Islet precursor cell (in vitro differentiated cells): ENCODE measurements around the gene IFIT1.
"Not testable (repeated sequence)": the region's sequence is repeated elsewhere in the genome, so short reads cannot be mapped to it uniquely, and the experiment has no call there.

ENCODE experiments used
- DNase-seq: peaks from one replicate; pipeline ENCODE4 v3.0.0-alpha.2; 2018

The IFIT1 gene, protein sequence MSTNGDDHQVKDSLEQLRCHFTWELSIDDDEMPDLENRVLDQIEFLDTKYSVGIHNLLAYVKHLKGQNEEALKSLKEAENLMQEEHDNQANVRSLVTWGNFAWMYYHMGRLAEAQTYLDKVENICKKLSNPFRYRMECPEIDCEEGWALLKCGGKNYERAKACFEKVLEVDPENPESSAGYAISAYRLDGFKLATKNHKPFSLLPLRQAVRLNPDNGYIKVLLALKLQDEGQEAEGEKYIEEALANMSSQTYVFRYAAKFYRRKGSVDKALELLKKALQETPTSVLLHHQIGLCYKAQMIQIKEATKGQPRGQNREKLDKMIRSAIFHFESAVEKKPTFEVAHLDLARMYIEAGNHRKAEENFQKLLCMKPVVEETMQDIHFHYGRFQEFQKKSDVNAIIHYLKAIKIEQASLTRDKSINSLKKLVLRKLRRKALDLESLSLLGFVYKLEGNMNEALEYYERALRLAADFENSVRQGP

GRCh38 chr10:89391907-89392756 lies at the start of gene IFIT1:
IFIT1 (plus strand) TSS chr10:89392623; CDS start chr10:89392713, 90 bp downstream.
- DNase-seq, result no peak

DNA sequence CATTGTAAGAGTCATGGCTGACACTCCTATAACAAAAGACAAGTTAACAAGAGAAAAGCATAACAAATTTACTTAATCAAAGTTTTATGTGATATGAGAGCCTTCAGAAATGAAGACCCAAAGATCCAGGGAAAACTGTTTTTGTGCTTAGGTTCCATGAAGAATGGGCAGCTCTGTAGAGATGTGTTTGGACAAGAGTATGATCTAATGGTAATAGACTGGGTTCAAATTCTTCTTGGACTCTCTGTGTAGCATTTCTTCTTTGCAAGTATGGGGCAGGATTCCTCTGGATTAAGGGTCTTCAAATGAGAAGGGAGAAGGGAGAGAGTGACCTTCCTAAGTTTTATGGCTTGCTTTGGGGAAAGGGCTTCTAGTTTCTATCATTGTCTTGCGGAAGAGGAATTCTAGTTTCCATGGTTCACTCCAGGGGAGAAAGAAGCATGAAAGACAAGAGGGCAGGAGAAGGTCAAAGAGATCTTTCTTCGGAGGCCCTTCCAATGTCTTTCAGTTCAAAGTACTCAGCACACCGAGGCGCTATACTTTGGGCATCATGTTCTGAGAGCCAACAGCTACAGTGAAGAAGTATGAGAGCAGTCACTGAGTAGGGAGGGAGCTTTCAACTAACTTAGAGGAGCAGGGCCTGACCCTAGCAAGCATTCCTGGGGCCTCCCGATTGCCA lies 49.2 kb upstream of the IFIT1 start:
- DNase-seq, result no peak

- no peak for DNase-seq
Observed at GRCh38 chr10:89344156-89344555, 48.3 kb upstream of the IFIT1 start.

DNA sequence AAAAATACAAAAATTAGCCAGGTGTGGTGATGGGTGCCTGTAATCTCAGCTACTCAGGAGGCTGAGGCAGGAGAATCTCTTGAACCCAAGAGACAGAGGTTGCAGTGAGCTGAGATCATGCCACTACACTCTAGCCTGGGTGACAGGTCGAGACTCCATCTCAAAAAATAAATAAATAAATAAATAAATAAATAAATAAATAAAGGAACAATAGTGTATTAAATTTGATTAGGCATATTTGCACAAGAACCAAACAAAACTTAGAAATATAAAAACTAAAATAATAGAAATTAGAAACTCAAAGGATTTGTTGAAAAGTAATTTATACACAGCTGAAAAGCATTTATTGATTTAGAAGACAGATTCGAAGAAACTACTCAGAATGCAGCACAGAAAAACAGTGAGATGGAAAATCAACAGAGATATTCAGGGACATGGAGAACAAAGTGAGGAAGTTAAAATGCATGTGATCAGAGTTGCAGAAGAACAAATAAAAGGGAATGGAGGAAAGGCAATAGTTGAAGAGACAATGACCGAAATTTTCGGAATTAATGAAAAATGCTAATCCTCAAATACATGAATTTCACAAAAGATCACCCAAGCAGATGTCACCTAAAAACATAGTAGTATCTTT lies 46.9 kb upstream of the IFIT1 start:
- no peak for DNase-seq

DNA sequence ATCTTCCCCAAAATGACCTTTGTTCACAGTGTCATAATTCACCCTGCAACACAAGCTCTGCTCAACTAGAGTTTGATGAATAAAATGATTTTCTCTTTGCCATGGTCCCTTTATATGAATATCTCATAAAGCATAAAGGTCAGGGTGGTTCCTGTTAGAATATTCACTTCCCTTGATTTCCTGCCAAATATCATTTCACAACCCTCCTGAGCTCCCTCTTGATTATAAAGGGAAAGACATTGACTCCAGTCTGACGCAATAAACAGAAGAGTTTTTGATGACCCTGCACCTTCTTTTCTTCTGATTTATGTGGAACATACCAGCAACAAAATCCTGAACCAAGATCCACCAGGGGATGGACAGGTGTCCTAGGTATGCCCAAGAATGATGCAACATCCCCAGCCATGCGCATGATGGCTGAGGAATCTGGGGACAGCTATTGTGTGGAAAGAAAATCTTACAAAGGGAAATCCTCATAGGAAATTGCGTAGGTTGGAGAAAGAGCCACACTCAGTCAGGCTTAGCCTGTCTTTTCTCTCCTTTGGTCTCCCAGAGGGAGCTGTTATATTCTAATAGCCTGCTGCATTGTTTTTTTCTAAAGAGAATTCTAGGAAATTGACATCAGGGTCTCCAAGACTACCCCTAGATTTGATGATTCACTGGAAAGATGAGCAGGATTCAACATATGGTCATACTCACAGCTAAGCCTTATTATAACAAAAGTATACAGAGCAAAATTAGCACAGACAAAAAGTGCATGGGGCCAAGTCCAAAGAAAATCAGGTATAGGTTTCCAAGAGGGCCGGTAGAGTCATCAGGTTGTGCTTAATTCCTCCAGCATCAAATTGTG lies 45.8 kb upstream of the IFIT1 start:
- no peak for DNase-seq

GRCh38 chr10:89347701-89348457 lies 44.5 kb upstream of the IFIT1 start:
- no peak for DNase-seq

DNA sequence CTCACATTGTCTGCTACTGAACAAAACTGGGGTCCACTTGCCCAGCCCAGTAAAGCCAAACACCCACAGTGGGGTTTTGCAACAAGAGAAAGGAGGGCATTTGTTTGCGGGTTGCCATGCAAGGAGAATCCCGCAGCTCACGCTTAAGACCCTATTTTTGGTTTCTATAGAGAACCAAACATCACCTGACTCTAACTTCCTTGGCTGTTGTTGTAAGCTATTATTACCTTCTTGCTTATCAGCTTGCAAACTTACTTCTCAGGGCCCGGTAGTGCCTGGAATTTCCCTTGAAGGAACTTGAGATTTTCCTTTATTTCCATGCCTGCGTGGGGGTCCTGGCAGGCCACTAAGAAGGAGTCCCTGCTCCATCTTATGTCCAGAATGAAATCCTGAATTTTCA lies 43.9 kb upstream of the IFIT1 start:
- no peak for DNase-seq

DNA sequence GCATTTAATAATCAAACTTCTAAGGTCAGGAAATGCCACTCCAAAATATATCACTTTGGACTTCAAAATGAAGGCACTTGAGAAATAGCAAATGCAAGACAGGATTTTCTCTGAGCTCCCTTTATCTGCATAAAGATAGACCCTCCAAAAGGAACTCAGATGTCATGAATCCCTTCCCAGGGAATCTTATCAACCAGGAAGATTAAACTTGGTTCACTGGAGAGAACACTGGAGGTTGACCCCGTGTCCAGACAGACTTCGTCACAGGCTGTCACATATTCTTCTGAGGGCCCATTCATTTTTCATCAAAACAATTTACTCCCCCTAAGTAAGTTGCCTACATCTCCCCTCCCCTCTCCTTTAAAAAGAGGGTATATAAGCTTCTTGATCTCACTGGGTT lies 43.4 kb upstream of the IFIT1 start:
- DNase-seq, result no peak

GRCh38 chr10:89350631-89351315 lies 41.6 kb upstream of the IFIT1 start:
- not testable (repeated sequence) for DNase-seq

DNA sequence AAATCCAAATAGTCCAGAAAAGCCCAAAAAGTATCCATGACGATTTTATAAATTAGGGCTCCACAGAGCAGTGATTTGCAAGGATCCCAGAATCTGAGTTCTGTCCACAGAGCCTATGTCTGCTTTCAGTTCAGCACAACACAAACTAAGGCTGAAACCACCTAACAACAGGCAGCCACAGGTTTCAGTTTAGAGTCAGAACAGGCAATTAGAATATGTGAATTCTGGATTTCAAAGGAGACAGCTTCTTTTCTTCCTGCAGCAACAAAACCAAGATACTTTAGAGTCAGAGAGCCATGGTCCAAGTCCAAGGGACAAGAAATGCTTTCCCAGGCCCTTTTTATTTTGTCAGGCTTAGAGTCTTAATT lies 41.0 kb upstream of the IFIT1 start:
- no peak for DNase-seq

GRCh38 chr10:89351780-89352597 lies 40.4 kb upstream of the IFIT1 start:
- peak; percentile 60 for DNase-seq

- DNase-seq, result no peak
Observed at GRCh38 chr10:89352802-89353201, 39.6 kb upstream of the IFIT1 start.

DNA sequence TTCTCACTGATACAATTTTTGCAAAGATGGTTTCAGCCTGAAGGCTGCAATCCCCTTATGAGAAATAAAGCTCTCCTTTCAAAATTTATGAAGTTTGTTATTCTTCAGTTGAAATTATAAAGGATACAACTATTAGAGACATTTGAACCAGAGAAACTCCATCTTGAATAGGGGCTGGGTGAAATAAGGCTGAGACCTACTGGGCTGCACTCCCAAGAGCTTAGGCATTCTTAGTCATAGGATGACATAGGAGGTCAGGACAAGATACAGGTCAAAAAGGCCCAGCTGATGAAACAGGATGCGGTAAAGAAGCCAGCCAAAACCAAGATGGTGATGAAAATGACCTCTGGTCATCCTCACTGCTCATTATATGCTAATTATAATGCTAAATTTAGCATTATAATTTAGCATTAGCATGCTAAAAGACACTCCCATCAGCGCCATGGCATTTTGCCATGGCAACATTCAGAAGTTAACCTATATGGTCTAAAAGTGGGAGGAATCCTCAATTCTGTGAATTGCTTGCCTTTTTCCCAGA lies 37.0 kb upstream of the IFIT1 start:
- DNase-seq, result no peak

GRCh38 chr10:89357096-89357495 lies 35.3 kb upstream of the IFIT1 start:
- no peak for DNase-seq

DNA sequence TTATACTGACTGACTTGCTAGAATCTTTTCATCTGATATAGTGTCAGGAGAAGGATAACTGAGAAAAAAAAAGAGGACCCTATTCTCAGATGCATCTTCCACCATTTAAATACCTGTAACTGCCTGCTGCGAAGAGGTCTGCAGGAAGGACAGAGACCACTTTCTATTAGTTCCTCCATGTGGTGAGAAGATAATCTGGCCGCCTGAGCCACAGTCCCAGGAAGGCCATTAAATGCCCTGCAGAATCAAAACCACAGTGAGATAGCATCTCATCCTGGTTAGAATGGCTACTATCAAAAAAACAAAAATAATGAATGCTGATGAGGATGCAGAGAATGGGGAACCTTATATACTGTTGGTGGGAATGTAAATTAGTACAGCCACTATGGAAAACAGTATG lies 34.4 kb upstream of the IFIT1 start:
- no peak for DNase-seq

DNA sequence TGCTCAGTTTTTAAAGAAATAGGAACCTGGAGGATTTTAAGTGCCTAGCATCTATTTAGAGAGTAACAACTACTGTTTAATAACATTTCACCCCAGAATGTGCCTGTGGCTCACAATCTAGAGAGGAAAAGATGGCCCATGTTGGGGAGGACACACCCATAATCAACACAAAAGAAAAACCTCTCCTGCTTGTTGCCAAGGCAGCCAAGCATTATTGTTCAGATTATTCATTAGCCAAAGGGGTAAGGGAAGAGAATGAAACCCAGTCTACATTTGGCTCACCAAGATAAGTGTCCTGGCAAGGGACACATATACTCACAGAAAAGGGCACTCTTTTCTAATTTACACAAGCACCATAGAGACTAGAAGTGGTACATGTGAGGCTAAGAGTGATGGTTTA lies 32.3 kb upstream of the IFIT1 start:
- DNase-seq, result no peak

GRCh38 chr10:89362929-89363328 lies 29.5 kb upstream of the IFIT1 start:
- DNase-seq, result no peak

GRCh38 chr10:89363729-89364442 lies 28.5 kb upstream of the IFIT1 start:
- DNase-seq, result no peak

DNA sequence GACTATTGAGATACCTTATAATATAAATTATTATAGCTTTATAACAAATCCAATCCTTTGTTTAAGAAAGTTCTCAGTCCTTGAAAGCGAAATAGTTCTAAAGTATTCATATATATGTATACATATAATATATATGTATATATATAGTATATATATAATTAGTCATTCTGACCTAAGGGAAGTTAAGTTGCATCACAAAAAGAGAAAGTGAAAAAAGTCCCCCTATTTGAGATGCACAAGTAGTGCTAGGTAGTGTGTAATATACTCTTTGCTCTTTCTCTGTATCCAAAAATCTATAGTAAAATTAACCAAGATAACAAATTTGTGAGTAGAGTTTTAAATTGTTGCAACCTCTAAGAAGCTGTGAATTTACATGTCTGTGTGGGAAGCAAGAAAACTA lies 27.9 kb upstream of the IFIT1 start:
- DNase-seq, result no peak
